Airway epithelial cell (primary cell): ENCODE measurements around the gene HOXB9. TPM values are rescaled to one million over a fixed set of nuclear protein-coding genes. Genes with fewer than 3 reads are reported as not detected.

Experiments used
- total RNA-seq: library from RNA; depleted of rRNA; stranded (reverse); fragments of >200 nt; gene quantifications from 2 replicates; pipeline ENCODE4 v1.2.3, GENCODE V29; 2015

The HOXB9 gene
- total RNA-seq = not detected in 2 replicates

DNA sequence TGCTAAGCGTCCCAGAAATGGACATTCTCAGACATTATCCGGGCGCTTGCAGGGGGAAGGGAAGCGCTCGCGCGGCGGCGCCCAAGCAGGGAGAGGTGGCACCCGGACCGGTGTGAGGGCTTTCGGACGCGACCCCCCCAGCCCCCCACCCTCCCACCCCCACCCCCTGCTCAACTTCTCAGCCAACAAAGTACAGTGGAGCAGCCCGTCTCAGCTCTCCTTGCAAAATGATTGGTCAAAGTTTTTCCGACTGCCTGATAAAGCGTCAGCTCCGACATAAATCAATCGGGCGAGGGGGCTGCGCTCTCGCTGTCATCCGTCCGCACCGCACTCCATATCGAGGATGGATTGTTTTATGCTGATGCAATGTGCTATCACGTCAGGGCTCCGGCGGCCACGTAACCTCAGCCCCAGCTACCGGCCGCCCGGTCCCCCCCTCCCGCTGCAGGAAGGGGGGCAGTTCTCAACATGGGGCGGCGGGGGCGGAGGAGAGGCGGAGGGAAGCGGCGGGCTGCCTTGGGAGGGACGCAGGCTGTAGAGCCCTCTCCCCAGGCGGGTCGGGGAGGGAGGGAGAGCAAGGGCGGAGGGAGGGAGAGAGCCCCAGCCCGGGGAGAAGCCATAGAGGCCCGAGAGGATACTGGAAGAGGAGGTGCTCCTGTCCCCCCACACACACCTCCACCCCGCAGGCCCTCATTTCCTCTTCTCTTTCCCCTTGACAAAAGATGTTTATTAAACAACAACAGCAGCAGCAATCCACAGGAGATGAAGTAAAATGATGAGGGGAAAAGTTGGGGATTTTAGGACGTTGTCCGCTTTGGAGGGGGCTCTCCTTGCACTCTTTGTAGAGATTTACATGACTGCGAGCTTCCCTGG, at the start of gene HOXB9:
Gene HOXB9, minus strand, starts transcription at position 114 of the 873 bp plus-strand sequence. Its CDS starts 89 bp downstream, at position 25.

DNA sequence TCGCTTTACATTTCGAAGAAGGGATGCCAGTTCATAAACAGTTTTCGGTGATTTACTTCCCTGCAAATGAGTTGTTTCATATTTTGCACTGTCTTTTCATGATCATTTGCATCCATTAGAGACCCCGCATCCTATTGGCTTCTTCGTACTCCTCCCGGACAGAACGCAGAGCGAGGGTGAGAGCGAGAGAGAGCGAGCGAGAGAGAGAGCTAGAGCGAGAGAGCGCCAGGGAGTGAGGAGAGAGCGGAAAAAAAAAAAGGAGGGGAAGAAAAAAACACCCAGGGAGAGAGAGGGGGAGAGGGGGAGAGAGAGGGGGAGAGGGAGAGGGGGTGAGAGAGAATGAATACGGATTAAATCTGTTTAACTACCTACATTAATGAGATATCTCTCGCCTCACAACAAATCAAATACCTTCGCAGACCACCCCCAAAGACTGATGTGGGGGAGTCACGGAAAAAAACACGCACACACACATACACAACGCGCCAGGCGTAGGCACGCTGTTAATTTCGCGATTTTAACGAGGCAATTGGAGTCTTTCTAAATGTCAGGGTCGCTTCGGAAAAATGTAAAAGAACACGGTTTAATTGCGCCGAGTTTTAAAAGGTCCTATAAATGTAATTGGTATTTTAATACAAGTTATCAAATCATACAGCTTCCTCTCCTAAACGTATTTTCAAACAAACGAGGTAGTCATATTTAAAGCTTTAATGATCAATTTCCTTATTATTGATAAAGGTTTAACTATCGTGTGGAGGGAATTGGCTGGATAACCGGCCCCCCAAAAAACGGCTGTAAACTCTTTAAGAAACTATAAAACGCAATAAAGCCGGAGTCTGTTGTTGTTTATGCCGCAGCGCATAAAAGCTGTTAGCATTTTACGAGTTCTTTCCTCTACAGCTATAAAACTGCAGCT, 10.9 kb downstream of the HOXB9 start, which contains the start of gene HOXB8:
Gene HOXB8, minus strand, starts transcription at position 246 of the 916 bp plus-strand sequence. CDS start 588 bp downstream, outside the sequence.

DNA sequence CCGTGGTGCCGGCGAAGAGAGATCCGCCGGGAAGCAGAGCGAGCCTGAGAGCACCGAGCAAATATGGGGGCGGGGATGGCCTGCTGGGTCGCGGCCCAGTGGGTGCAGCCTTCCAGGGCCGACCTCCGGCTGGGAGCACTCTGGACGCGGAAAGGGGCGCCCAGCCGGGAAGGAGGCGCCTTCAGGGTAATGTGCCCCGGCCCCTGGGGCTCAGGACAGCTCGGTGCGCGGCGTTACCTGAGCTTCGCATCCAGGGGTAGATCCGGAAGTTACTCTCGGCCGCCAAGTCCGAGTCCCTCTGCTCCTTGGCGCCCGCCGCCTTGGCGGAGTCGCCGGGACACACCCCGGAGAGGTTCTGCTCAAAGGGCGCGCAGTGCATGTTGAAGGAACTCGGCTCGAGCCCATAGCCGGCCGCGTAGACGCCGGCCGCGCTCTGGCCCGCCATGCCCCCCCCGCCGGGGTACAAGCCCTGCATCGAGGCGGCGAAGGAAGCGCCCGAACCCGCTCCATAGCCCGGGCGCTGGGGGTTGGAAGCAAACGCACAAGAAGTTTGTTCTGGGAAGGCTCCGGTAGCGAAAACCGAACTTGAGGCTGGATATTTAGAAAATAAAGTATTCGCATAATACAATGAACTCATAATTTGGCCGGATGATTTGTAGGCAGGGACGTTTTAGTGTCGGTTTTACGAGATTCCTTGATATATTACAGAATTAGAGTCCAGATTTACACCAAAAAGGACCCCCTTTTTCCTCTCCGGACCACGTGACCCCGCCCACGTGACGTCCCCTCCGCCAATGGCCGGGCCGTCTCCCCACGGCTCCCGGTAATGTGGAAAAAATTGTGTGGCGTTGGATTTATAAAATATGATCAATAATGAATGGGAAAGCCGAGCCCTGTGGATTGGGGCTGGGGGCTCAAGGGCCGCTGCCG, 15.6 kb downstream of the HOXB9 start, which contains the start of gene HOXB7:
Gene HOXB7, minus strand, starts transcription at position 736 of the 930 bp plus-strand sequence. Its CDS starts 99 bp downstream, at position 637.

DNA sequence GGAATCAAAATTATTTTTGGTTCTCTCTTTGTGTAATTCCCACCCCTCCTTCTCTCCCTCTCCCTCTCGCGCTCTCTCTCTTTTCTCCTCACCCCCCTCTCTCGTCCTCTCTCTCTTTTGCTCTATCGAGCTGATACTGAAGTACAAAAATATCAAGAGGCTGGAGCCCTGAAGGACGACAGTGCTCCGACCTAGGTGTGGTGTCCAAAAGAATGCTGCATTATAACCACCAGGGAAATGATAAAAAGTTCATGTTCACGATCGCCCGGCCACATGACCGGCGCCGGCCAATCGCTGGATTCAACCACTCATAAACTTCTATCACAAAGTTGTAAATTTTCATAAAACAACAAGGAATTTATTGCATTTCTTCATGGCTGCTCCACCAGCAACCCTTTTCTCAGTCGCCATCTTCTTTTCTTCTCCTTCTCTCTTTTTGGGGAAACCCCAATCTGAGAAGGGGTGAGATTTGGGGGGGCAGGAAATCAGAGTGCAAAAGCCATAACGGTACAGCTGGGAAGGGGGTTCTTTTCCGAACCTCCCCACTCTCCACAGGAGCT, 21.3 kb downstream of the HOXB9 start, which contains the start of gene HOXB6:
Gene HOXB6, minus strand, starts transcription at position 217 of the 560 bp plus-strand sequence. CDS start 6,836 bp downstream, outside the sequence.

DNA sequence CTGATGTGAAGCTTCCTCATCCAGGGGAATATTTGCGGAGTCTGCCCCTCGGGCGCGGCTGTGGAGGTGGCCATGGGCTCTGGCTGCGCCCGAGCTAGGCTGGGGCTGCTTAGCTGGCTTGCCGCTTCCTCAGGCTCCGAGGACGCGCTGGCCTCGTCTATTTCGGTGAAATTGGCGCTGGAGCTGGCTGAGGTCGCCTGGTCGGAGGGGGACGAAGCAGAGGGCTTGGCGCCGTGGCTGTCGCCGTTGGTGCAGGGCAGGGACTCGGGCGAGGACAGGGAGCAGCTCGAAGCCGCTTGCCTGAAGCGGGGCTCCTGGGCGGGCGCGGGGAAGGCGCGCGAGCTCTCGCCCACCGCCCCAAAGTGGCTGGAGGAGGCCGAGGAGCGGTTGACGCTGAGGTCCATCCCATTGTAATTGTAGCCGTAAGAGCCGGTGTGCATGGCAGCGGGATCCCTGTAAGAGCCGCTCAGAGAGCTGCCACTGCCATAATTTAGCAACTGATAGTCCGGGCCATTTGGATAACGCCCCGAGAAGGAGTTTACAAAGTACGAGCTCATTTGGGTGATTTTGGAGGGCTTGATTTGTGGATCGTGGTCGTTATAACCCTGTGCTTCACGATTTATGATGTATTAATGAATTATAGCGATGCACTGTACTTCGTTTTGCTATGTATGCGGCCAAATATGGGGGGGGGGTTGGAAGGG, 32.9 kb downstream of the HOXB9 start, which contains the start of gene HOXB5:
Gene HOXB5, minus strand, starts transcription at position 654 of the 704 bp plus-strand sequence. Its CDS starts 97 bp downstream, at position 557.

DNA sequence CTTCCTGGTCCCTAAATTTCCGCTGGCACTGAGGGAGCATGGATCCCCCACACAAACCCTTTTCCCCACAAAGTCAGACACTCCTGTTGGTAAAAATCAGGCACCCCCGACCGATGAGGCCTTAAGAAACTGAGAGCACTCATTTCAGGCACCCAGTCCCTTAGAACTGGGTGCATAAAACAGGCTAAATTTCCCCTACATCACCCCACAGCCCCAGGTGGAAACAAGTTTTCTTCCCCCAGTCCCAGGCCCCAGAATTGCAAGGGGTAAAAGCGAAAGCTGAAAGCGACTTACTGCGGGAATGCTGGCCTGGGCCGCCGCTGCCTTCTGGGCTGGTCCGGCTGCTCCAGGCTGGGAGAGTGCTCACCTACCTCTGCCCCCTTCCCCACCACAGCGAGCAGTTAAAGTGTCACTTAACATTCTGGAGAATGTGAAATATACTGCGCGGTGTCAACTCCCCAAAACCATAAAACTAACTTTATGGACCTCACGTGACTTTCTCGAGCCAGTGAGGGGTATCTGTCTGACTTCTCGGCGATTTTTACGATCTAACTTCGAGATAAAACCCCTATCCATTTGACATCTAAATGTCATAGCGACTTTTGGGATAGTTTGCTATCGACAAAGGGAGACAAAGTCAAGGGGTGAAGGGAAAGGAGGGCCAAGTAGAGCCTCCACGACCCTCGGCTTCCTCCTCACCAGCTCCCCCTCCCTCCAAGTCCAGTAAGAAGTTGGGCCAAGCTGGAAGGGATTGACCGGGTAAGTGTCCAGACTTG, 36.1 kb downstream of the HOXB9 start, which contains the start of gene HOXB3:
Gene HOXB3, minus strand, starts transcription at position 411 of the 776 bp plus-strand sequence. CDS start 37,767 bp downstream, outside the sequence.

DNA sequence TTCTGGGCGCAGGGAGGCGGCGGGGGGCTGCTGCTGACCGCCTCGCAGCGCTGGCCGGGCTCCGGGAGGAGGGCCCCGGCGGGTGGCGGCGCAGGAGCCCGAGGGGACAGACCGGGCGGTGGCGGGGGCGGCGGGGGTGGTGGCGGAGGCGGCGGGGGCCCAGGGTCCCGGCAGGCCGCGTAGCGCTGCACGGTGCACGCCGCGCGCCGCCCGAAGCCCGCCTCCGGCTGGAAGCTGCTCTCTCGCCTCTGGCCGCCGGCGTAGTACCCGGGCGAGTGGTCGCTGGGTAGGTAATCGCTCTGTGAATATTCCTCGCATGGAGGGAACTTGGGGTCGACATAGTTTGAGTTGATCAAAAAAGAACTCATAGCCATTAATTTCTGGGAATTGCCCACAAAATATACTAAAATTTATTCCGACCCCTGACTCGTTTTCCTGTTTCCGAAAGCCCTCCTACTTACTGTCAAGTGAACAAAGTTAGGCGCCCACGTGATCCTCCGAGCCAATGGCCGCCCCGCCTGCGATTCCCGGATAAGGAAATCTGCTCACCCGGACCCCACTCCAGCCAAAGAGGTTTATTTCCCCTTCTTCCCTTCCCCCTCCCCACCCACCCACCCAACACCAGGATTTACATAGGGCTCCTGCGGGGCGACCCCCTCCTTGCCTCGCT, 48.1 kb downstream of the HOXB9 start, which contains the start of gene HOXB4:
Gene HOXB4, minus strand, starts transcription at position 405 of the 670 bp plus-strand sequence. Its CDS starts 31 bp downstream, at position 374.

Other genes starting within 250 kb of the HOXB9 start
- gene SKAP1, start 196.1 kb downstream of the HOXB9 start, total RNA-seq = not detected in 2 replicates
- gene HOXB1, start 95.3 kb downstream of the HOXB9 start, total RNA-seq = not detected in 2 replicates
- gene HOXB2, start 81.2 kb downstream of the HOXB9 start, total RNA-seq = 0.85 and 1.9 TPM in 2 replicates
- 0.07 TPM in 1 of 2 replicates, not detected in the other for gene HOXB4, start 48.0 kb downstream of the HOXB9 start, total RNA-seq
- 0.37 and 1.4 TPM in 2 replicates for gene HOXB3, start 36.1 kb downstream of the HOXB9 start, total RNA-seq
- gene HOXB5, start 32.6 kb downstream of the HOXB9 start, total RNA-seq = 0.14 and 0.28 TPM in 2 replicates
- gene HOXB6, start 21.4 kb downstream of the HOXB9 start, total RNA-seq = 0.71 and 0.93 TPM in 2 replicates
- gene HOXB7, start 15.3 kb downstream of the HOXB9 start, total RNA-seq = 0.71 TPM in 1 of 2 replicates, not detected in the other
- gene HOXB8, start 11.1 kb downstream of the HOXB9 start, total RNA-seq = not detected in 2 replicates
- not detected in 2 replicates for gene PRAC1, start 96.2 kb upstream of the HOXB9 start, total RNA-seq
- gene PRAC2, start 96.8 kb upstream of the HOXB9 start, total RNA-seq = not detected in 2 replicates
- gene HOXB13, start 102.4 kb upstream of the HOXB9 start, total RNA-seq = not detected in 2 replicates
- not detected in 2 replicates for gene TTLL6, start 190.9 kb upstream of the HOXB9 start, total RNA-seq
- gene CALCOCO2, start 204.7 kb upstream of the HOXB9 start, total RNA-seq = 30.0 and 36.3 TPM in 2 replicates